ENCODE results near the gene FUT8.

Gene FUT8

GRCh38 chr14:65471038-65471878 lies 58.7 kb downstream of the FUT8 start:
- no peak overlapping the region for H3K4me3 ChIP-seq (ENCODE audit: low read length, poor library complexity, severe bottlenecking)
- H2AFZ ChIP-seq (ENCODE audit: low read length) = no peak overlapping the region
- peak overlapping the region; percentile 53 for H3K4me2 ChIP-seq (ENCODE audit: low read depth, low read length, poor library complexity, severe bottlenecking)
- H3K9me2 ChIP-seq (replicated peaks; ENCODE audit: low read depth, low read length) = no peaks in the 10 kb centered on the region
- peaks cover 66% of the 10 kb centered on the region for H3K79me2 ChIP-seq (ENCODE audit: insufficient read depth, low read length)
- H4K20me1 ChIP-seq (ENCODE audit: insufficient read depth, low read length, poor library complexity, severe bottlenecking) = peaks cover 6% of the 10 kb centered on the region
- TF ChIP-seq CTCF (conservative IDR thresholded peaks at IDR 0.05; ENCODE audit: low read length) = no peak
- no peak for TF ChIP-seq EZH2phosphoT487 (IDR thresholded peaks at IDR 0.05; ENCODE audit: borderline replicate concordance)
- H3K9me3 ChIP-seq (ENCODE audit: insufficient read depth, low read depth, low read length) = no peaks in the 10 kb centered on the region
- H3K36me3 ChIP-seq (ENCODE audit: insufficient read depth, low read length) = no peaks in the 10 kb centered on the region
- no peaks in the 10 kb centered on the region for H3F3A ChIP-seq (ENCODE audit: low read depth)
- H3K27me3 ChIP-seq (ENCODE audit: insufficient read depth, low read length, poor library complexity, severe bottlenecking) = no peaks in the 10 kb centered on the region
- H3K4me1 ChIP-seq (ENCODE audit: insufficient read depth, low read length, poor library complexity, severe bottlenecking) = peaks cover 25% of the 10 kb centered on the region
- no peak overlapping the region for H3K9ac ChIP-seq (ENCODE audit: low read depth, low read length, poor library complexity, severe bottlenecking)

- Histone ChIP-seq H3K27me3 (ENCODE audit: insufficient read depth, low read length, poor library complexity, severe bottlenecking) (no peaks in the 10 kb centered on the region), H2AFZ (ENCODE audit: low read length) (no peak overlapping the region), H3K9ac (ENCODE audit: low read depth, low read length, poor library complexity, severe bottlenecking) (no peak overlapping the region), H3K36me3 (ENCODE audit: insufficient read depth, low read length) (no peaks in the 10 kb centered on the region), H4K20me1 (ENCODE audit: insufficient read depth, low read length, poor library complexity, severe bottlenecking) (peaks cover 6% of the 10 kb centered on the region), H3K9me3 (ENCODE audit: insufficient read depth, low read depth, low read length) (no peaks in the 10 kb centered on the region), H3K9me2 (replicated peaks; ENCODE audit: low read depth, low read length) (no peaks in the 10 kb centered on the region), H3K4me1 (ENCODE audit: insufficient read depth, low read length, poor library complexity, severe bottlenecking) (peaks cover 25% of the 10 kb centered on the region), H3K4me3 (ENCODE audit: low read length, poor library complexity, severe bottlenecking) (peak overlapping the region; percentile 21), H3K4me2 (ENCODE audit: low read depth, low read length, poor library complexity, severe bottlenecking) (peak overlapping the region; percentile 53), H3K79me2 (ENCODE audit: insufficient read depth, low read length) (peaks cover 66% of the 10 kb centered on the region), H3F3A (ENCODE audit: low read depth) (no peaks in the 10 kb centered on the region)
- no peak for TF ChIP-seq EZH2phosphoT487 (IDR thresholded peaks at IDR 0.05; ENCODE audit: borderline replicate concordance)
These were observed 59.7 kb downstream of the FUT8 start for GRCh38 chr14:65472189-65472588.

- Histone ChIP-seq H3F3A (ENCODE audit: low read depth) (no peaks in the 10 kb centered on the region), H2AFZ (ENCODE audit: low read length) (no peak overlapping the region), H3K9ac (ENCODE audit: low read depth, low read length, poor library complexity, severe bottlenecking) (no peak overlapping the region), H3K27me3 (ENCODE audit: insufficient read depth, low read length, poor library complexity, severe bottlenecking) (no peaks in the 10 kb centered on the region), H4K20me1 (ENCODE audit: insufficient read depth, low read length, poor library complexity, severe bottlenecking) (peaks cover 6% of the 10 kb centered on the region), H3K9me2 (replicated peaks; ENCODE audit: low read depth, low read length) (no peaks in the 10 kb centered on the region), H3K4me3 (ENCODE audit: low read length, poor library complexity, severe bottlenecking) (no peak overlapping the region), H3K4me1 (ENCODE audit: insufficient read depth, low read length, poor library complexity, severe bottlenecking) (peaks cover 15% of the 10 kb centered on the region), H3K9me3 (ENCODE audit: insufficient read depth, low read depth, low read length) (no peaks in the 10 kb centered on the region), H3K4me2 (ENCODE audit: low read depth, low read length, poor library complexity, severe bottlenecking) (no peak overlapping the region), H3K36me3 (ENCODE audit: insufficient read depth, low read length) (no peaks in the 10 kb centered on the region), H3K79me2 (ENCODE audit: insufficient read depth, low read length) (peaks cover 60% of the 10 kb centered on the region)
- TF ChIP-seq CTCF (conservative IDR thresholded peaks at IDR 0.05; ENCODE audit: low read length) (no peak), EZH2phosphoT487 (IDR thresholded peaks at IDR 0.05; ENCODE audit: borderline replicate concordance) (no peak)
These were observed 63.9 kb downstream of the FUT8 start for GRCh38 chr14:65476273-65476941.

Measured in Loucy (cell line).